WERI-Rb-1 (cell line): ENCODE data around the gene ARHGEF18.
A peak's percentile ranks its signal among the peaks of the same experiment; 100 is the strongest.
"Not testable (repeated sequence)": the region's sequence is repeated elsewhere in the genome, so short reads cannot be mapped to it uniquely, and the experiment has no call there.

Experiments used
- DNase-seq: peaks from one replicate; pipeline ENCODE4 v3.0.0-alpha.2; 2020
- H3K27ac ChIP-seq: fragments of 250-450 bp; sonication (Bioruptor Pico); 2 replicates; pipeline ENCODE4 v1.5.1; 2020; ENCODE audit warnings: mild to moderate bottlenecking, moderate library complexity
- H3K27me3 ChIP-seq: fragments of 250-450 bp; sonication (Bioruptor Pico); 2 replicates; pipeline ENCODE4 v1.5.1; 2021; ENCODE audit warnings: mild to moderate bottlenecking, low read depth, moderate library complexity; ENCODE audit not compliant: insufficient read depth, severe bottlenecking
- H3K36me3 ChIP-seq: fragments of 250-450 bp; sonication (Bioruptor Pico); 2 replicates; pipeline ENCODE4 v1.5.1; 2020; ENCODE audit warnings: mild to moderate bottlenecking, moderate library complexity
- H3K4me3 ChIP-seq: 2 replicates; pipeline ENCODE4 v1.5.1; 2011; ENCODE audit warnings: low read depth, mild to moderate bottlenecking, control low read depth, low read length
- H3K9me3 ChIP-seq: fragments of 250-450 bp; sonication (Bioruptor Pico); 2 replicates; pipeline ENCODE4 v1.5.1; 2021; ENCODE audit warnings: mild to moderate bottlenecking, moderate library complexity; ENCODE audit not compliant: severe bottlenecking
- TF ChIP-seq, protein P1 (sequence below): IDR thresholded peaks from 2 replicates; pipeline ENCODE4 v1.5.1; 2011; ENCODE audit warnings: low read depth, mild to moderate bottlenecking, control low read depth, inconsistent platforms, low read length

The ARHGEF18 gene

GRCh38 chr19:7360393-7360984 lies 11.8 kb downstream of the ARHGEF18 start:
- DNase-seq, result no peak
- H3K9me3 ChIP-seq, result no peaks in the 10 kb centered on the region
- H3K4me3 ChIP-seq, result no peak overlapping the region
- H3K27ac ChIP-seq, result no peak overlapping the region
- TF ChIP-seq, protein P1, sequence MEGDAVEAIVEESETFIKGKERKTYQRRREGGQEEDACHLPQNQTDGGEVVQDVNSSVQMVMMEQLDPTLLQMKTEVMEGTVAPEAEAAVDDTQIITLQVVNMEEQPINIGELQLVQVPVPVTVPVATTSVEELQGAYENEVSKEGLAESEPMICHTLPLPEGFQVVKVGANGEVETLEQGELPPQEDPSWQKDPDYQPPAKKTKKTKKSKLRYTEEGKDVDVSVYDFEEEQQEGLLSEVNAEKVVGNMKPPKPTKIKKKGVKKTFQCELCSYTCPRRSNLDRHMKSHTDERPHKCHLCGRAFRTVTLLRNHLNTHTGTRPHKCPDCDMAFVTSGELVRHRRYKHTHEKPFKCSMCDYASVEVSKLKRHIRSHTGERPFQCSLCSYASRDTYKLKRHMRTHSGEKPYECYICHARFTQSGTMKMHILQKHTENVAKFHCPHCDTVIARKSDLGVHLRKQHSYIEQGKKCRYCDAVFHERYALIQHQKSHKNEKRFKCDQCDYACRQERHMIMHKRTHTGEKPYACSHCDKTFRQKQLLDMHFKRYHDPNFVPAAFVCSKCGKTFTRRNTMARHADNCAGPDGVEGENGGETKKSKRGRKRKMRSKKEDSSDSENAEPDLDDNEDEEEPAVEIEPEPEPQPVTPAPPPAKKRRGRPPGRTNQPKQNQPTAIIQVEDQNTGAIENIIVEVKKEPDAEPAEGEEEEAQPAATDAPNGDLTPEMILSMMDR, result no peak
- peaks cover 13% of the 10 kb centered on the region for H3K27me3 ChIP-seq
- H3K36me3 ChIP-seq, result no peaks in the 10 kb centered on the region

DNA sequence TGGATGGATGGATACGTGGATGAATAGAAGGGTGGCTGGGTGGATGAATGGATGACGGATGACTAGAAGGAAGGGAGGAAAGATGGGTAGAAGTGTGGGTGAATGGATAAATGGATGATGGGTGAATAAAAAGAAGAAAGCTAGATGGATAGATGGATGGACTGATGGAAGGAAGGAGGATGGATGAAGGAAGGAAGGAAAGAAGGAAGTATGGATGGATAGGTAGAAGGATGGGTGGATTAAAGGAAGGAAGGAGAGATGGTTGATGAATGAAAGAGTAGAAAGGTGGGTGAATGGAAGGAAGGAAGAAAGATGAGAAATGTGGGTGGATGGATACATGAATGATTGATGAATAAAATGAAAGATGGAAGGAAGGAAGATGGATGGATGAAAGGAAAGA lies 14.5 kb downstream of the ARHGEF18 start:
- DNase-seq, result no peak
- TF ChIP-seq, protein P1, result no peak
- Histone ChIP-seq H3K27me3 (peaks cover 13% of the 10 kb centered on the region), H3K27ac (no peak overlapping the region), H3K9me3 (no peaks in the 10 kb centered on the region), H3K4me3 (no peak overlapping the region), H3K36me3 (no peaks in the 10 kb centered on the region)

DNA sequence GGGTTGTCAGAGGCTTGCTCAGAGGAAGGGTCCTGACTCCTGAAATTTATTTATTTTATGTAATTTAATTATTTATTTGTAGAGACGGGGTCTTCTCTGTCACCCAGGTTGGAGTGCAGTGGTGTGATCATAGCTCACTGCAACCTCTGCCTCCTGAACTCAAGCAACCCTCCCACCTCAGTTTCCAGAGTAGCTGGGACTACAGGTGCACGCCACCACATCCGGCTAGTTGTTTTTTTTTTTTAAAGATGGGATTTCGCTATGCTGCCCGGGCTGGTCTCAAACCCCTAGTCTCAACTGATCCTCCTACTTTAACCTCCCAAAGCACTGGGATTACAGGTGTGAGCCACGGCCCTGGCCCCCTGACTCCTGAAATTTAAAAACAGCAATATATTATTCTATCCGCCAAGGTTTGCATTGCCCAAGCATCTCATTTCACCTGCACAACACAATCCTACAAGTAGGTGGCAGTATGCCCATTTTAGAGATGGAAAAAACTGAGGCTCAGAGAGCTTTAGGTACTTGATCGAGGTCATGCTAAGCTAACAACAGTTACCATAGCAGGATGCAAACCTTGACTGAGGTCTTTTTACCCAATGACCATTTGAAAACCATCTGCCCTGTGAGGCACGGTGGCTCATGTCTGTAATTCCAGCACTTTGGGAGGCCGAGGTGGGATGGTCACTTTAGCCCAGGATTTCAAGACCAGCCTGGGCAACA lies 18.1 kb downstream of the ARHGEF18 start:
- Histone ChIP-seq H3K27me3 (peaks cover 13% of the 10 kb centered on the region), H3K27ac (no peak overlapping the region), H3K36me3 (no peaks in the 10 kb centered on the region), H3K4me3 (no peak overlapping the region), H3K9me3 (no peaks in the 10 kb centered on the region)
- DNase-seq, result no peak
- TF ChIP-seq, protein P1, result 0 out of 2 replicates have a peak, but pooled peaks have one; percentile 19

GRCh38 chr19:7368456-7368855 lies 19.7 kb downstream of the ARHGEF18 start:
- Histone ChIP-seq H3K36me3 (no peaks in the 10 kb centered on the region), H3K4me3 (no peak overlapping the region), H3K27me3 (peaks cover 6% of the 10 kb centered on the region), H3K9me3 (no peaks in the 10 kb centered on the region), H3K27ac (no peak overlapping the region)
- DNase-seq, result no peak
- TF ChIP-seq, protein P1, result no peak

DNA sequence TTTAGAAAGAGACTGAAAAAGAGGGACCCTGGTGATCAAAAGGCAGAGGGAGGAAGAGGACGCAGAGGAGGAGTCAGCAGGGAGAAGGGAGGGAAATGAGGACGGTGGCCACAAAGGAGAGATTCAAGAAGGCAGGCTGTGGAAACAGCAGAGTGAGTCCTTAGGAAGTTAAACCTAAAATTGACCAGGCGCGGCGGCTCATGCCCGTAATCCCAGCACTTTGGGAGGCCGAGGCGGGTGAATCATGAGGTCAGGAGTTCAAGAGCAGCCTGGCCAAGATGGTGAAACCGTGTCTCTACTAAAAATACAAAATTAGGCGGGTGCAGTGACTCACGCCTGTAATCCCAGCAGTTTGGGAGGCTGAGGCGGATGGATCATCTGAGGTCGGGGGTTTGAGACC lies 20.1 kb downstream of the ARHGEF18 start:
- not testable (repeated sequence) for DNase-seq, H3K27me3 ChIP-seq, H3K36me3 ChIP-seq, H3K4me3 ChIP-seq, H3K27ac ChIP-seq, H3K9me3 ChIP-seq

DNA sequence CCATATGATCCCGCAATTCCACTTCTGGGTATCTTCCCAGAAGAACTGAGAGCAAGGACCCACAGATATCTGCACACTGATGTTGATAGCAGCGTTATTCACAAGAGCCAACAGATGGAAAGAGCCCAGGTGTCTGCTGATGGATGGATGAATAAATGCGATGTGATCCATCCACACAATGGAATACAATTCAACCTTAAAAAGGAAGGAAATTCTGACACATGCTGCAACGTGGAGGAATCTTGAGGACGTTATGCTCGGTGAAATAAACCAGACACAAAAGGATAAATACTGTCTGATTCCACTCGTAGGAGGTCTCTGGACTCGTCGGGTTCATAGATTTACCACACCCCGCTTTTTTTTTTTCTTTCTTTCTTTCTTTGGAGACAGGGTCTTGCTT lies 21.8 kb downstream of the ARHGEF18 start:
- H3K9me3 ChIP-seq, result no peaks in the 10 kb centered on the region
- H3K4me3 ChIP-seq, result no peak overlapping the region
- H3K36me3 ChIP-seq, result no peaks in the 10 kb centered on the region
- TF ChIP-seq, protein P1, result no peak
- H3K27me3 ChIP-seq, result no peaks in the 10 kb centered on the region
- H3K27ac ChIP-seq, result no peak overlapping the region
- DNase-seq, result no peak
